OCI-LY1 (cell line): ENCODE measurements around the gene TNIP1.

Experiments
- H2AFZ ChIP-seq: fragments of 200-600 bp; sonication (generic), shearing (Covaris generic); 2 replicates; pipeline ENCODE4 v1.6.0; 2014; ENCODE audit warnings: antibody characterized with exemption, mild to moderate bottlenecking, low read length
- H3F3A ChIP-seq: fragments of 200-600 bp; sonication (generic), shearing (Covaris generic); 2 replicates; pipeline ENCODE4 v1.6.0; 2014; ENCODE audit warnings: mild to moderate bottlenecking, antibody characterized with exemption, low read length, moderate library complexity; ENCODE audit not compliant: insufficient read depth
- H3K27ac ChIP-seq: fragments of 200-600 bp; sonication (generic); 2 replicates; pipeline ENCODE4 v1.5.1; 2014; ENCODE audit warnings: low read length, mixed run types, mild to moderate bottlenecking, low read depth; ENCODE audit not compliant: poor library complexity, severe bottlenecking
- H3K27me3 ChIP-seq: fragments of 200-600 bp; sonication (generic); 2 replicates; pipeline ENCODE4 v1.6.0; 2014; ENCODE audit warnings: antibody characterized with exemption, mild to moderate bottlenecking, low read length, moderate library complexity; ENCODE audit not compliant: insufficient read depth
- H3K36me3 ChIP-seq: fragments of 200-600 bp; sonication (generic); 2 replicates; pipeline ENCODE4 v1.6.1; 2014; ENCODE audit warnings: mild to moderate bottlenecking, antibody characterized with exemption, low read length, moderate library complexity, mixed read lengths; ENCODE audit not compliant: insufficient read depth
- H3K4me1 ChIP-seq: fragments of 200-600 bp; sonication (generic); 2 replicates; pipeline ENCODE4 v1.5.1; 2014; ENCODE audit warnings: mild to moderate bottlenecking, low read length, moderate library complexity; ENCODE audit not compliant: insufficient read depth, severe bottlenecking
- H3K4me2 ChIP-seq: fragments of 200-600 bp; sonication (generic), shearing (Covaris generic); 2 replicates; pipeline ENCODE4 v1.6.1; 2014; ENCODE audit warnings: low read length
- H3K4me3 ChIP-seq: fragments of 200-600 bp; sonication (generic); 2 replicates; pipeline ENCODE4 v1.5.1; 2014; ENCODE audit warnings: low read length, low read depth, mild to moderate bottlenecking, mixed read lengths; ENCODE audit not compliant: poor library complexity, severe bottlenecking
- H3K79me2 ChIP-seq: fragments of 200-600 bp; shearing (Covaris generic); 2 replicates; pipeline ENCODE4 v1.6.1; 2016; ENCODE audit warnings: mixed run types, low read length, mixed read lengths; ENCODE audit not compliant: insufficient read depth
- H3K9ac ChIP-seq: fragments of 200-600 bp; sonication (generic), shearing (Covaris generic); 2 replicates; pipeline ENCODE4 v1.6.1; 2014; ENCODE audit warnings: mild to moderate bottlenecking, low read length, mixed read lengths
- H3K9me2 ChIP-seq: fragments of 200-600 bp; sonication (generic), shearing (Covaris generic); 2 replicates; pipeline ENCODE4 v1.6.1; 2014; ENCODE audit warnings: low read depth, mild to moderate bottlenecking, low read length, mixed read lengths
- H3K9me3 ChIP-seq: fragments of 200-600 bp; shearing (Covaris generic); 2 replicates; pipeline ENCODE4 v1.6.1; 2014; ENCODE audit warnings: low read length, mixed read lengths
- H4K20me1 ChIP-seq: fragments of 200-600 bp; sonication (generic), shearing (Covaris generic); 2 replicates; pipeline ENCODE4 v1.6.0; 2016; ENCODE audit warnings: mild to moderate bottlenecking, low read length; ENCODE audit not compliant: insufficient read depth
- EZH2 ChIP-seq: fragments of 200-600 bp; sonication (generic), shearing (Covaris generic); IDR thresholded peaks from 2 replicates; pipeline ENCODE4 v1.8.0; 2017; ENCODE audit warnings: borderline replicate concordance, mixed run types, mild to moderate bottlenecking, antibody characterized with exemption, low read length, moderate library complexity, mixed read lengths
- TF ChIP-seq, protein P1 (sequence below): fragments of 200-600 bp; sonication (generic), shearing (Covaris generic); IDR thresholded peaks from 2 replicates; pipeline ENCODE4 v1.5.1; 2017; ENCODE audit warnings: mild to moderate bottlenecking, antibody characterized with exemption, low read length, moderate library complexity, mixed read lengths

Gene TNIP1

DNA sequence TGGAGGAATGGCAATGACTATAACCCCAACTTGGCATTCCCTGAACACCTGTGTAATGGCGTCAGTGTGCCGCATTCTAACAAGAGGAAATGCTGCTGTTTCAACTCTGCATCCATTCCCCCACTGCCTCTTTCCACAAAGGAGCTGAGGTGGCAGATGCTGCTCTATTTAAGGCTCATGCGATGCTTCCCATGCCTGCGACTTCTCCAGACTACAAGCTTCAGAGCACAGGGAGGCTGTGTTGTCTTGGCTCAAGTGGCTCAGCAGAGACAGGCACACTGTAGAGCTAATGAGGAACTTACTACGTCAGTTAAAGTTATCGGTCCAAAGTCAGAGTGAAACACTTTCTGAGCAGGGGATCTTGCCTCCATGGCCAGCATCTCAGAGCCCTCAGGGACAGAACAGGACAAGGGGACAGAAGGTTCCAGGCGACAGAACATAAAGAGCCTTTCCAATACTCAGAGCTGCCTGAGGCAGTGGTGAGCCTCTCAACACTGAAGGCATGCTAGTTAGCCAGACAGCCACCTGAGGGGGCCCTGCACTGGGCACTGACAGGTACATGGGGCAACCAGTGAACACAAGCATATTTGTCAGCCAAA, 21.8 kb downstream of the TNIP1 start:
- Histone ChIP-seq H3K36me3 (peaks cover 91% of the 10 kb centered on the region), H3K9me3 (no peaks in the 10 kb centered on the region), H3K79me2 (no peaks in the 10 kb centered on the region), H3K9ac (peak overlapping the region; percentile 57), H3K9me2 (no peaks in the 10 kb centered on the region), H3K4me1 (peaks cover 41% of the 10 kb centered on the region), H3K27ac (peak overlapping the region; percentile 95), H3F3A (no peaks in the 10 kb centered on the region), H4K20me1 (no peaks in the 10 kb centered on the region), H3K4me2 (peak overlapping the region; percentile 62), H3K27me3 (no peaks in the 10 kb centered on the region), H3K4me3 (peak overlapping the region; percentile 21), H2AFZ (no peak overlapping the region)
- TF ChIP-seq EZH2: no peak
- TF ChIP-seq, protein P1, sequence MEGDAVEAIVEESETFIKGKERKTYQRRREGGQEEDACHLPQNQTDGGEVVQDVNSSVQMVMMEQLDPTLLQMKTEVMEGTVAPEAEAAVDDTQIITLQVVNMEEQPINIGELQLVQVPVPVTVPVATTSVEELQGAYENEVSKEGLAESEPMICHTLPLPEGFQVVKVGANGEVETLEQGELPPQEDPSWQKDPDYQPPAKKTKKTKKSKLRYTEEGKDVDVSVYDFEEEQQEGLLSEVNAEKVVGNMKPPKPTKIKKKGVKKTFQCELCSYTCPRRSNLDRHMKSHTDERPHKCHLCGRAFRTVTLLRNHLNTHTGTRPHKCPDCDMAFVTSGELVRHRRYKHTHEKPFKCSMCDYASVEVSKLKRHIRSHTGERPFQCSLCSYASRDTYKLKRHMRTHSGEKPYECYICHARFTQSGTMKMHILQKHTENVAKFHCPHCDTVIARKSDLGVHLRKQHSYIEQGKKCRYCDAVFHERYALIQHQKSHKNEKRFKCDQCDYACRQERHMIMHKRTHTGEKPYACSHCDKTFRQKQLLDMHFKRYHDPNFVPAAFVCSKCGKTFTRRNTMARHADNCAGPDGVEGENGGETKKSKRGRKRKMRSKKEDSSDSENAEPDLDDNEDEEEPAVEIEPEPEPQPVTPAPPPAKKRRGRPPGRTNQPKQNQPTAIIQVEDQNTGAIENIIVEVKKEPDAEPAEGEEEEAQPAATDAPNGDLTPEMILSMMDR: peak; percentile 63

DNA sequence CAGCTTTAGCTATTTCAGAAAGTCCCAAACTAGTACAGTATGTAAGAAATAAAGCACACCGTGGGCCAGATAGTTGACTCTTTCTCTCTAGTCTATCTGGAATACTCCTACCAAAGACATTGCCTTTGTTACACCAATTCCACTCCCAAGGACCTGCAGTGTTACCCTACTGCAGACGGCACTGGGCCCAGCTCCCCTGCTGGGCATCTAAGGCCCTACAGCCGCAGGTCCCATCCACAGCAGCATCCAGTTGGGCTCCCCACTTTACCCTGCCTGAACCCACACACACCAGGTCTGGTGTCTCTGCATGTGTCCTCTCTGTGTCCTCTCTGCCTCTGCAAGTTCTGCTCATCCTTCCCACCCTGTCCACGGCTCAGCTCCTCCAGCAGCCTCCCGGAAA, 22.5 kb downstream of the TNIP1 start:
- TF ChIP-seq EZH2: no peak
- TF ChIP-seq, protein P1: no peak
- no peaks in the 10 kb centered on the region for H4K20me1 ChIP-seq
- no peaks in the 10 kb centered on the region for H3K27me3 ChIP-seq
- no peak overlapping the region for H3K4me3 ChIP-seq
- no peaks in the 10 kb centered on the region for H3K9me3 ChIP-seq
- H3K9ac ChIP-seq: peak overlapping the region; percentile 57; the same call in 1 of the 2 replicates
- no peaks in the 10 kb centered on the region for H3K9me2 ChIP-seq
- peaks cover 93% of the 10 kb centered on the region for H3K36me3 ChIP-seq
- H3K27ac ChIP-seq: peak overlapping the region; percentile 95
- H3K4me1 ChIP-seq: peaks cover 34% of the 10 kb centered on the region
- H3F3A ChIP-seq: no peaks in the 10 kb centered on the region
- no peaks in the 10 kb centered on the region for H3K79me2 ChIP-seq
- H2AFZ ChIP-seq: no peak overlapping the region
- H3K4me2 ChIP-seq: peak overlapping the region; percentile 62; the same call in 1 of the 2 replicates

- no peak overlapping the region for H3K4me2 ChIP-seq
- no peaks in the 10 kb centered on the region for H3K79me2 ChIP-seq
- H3K27me3 ChIP-seq: no peaks in the 10 kb centered on the region
- H3K36me3 ChIP-seq: peaks cover 90% of the 10 kb centered on the region
- no peak overlapping the region for H3K4me3 ChIP-seq
- H3K4me1 ChIP-seq: peaks cover 42% of the 10 kb centered on the region
- no peaks in the 10 kb centered on the region for H4K20me1 ChIP-seq
- H3K9me2 ChIP-seq: no peaks in the 10 kb centered on the region
- no peak overlapping the region for H2AFZ ChIP-seq
- no peaks in the 10 kb centered on the region for H3K9me3 ChIP-seq
- H3K27ac ChIP-seq: no peak overlapping the region
- no peaks in the 10 kb centered on the region for H3F3A ChIP-seq
- no peak overlapping the region for H3K9ac ChIP-seq
- no peak for TF ChIP-seq EZH2
- TF ChIP-seq, protein P1: no peak
These were observed 24.2 kb downstream of the TNIP1 start for GRCh38 chr5:151056379-151057325.
